Measurements from ENCODE around the gene ARHGAP40.

Gene ARHGAP40

GRCh38 chr20:38657390-38657789 is 55.8 kb downstream of the ARHGAP40 start:
- DNase-seq = no peak

GRCh38 chr20:38658879-38659596 is 57.4 kb downstream of the ARHGAP40 start:
- DNase-seq = peak; percentile 57

GRCh38 chr20:38659597-38659880 is 57.9 kb downstream of the ARHGAP40 start:
- no peak for DNase-seq

GRCh38 chr20:38660429-38660828 is 58.8 kb downstream of the ARHGAP40 start:
- DNase-seq = no peak

GRCh38 chr20:38663660-38664059 is 62.1 kb downstream of the ARHGAP40 start:
- no peak for DNase-seq

GRCh38 chr20:38664284-38664683 is 62.7 kb downstream of the ARHGAP40 start:
- DNase-seq = no peak

GRCh38 chr20:38665094-38665493 is 63.5 kb downstream of the ARHGAP40 start:
- no peak for DNase-seq

GRCh38 chr20:38665506-38666285 is 64.1 kb downstream of the ARHGAP40 start:
- DNase-seq = no peak

- no peak for DNase-seq
These were observed 65.9 kb downstream of the ARHGAP40 start for GRCh38 chr20:38667417-38667956.

GRCh38 chr20:38669688-38670087 is 68.1 kb downstream of the ARHGAP40 start:
- no peak for DNase-seq

- no peak for DNase-seq
These were observed 69.2 kb downstream of the ARHGAP40 start for GRCh38 chr20:38670786-38671185.

GRCh38 chr20:38671186-38671585 is 69.6 kb downstream of the ARHGAP40 start:
- DNase-seq = no peak

GRCh38 chr20:38671701-38672292 is 70.2 kb downstream of the ARHGAP40 start:
- no peak for DNase-seq

- DNase-seq = no peak
These were observed 70.9 kb downstream of the ARHGAP40 start for GRCh38 chr20:38672504-38672903.

GRCh38 chr20:38673261-38673660 is 71.7 kb downstream of the ARHGAP40 start:
- no peak for DNase-seq

- no peak for DNase-seq
These were observed 72.1 kb downstream of the ARHGAP40 start for GRCh38 chr20:38673725-38674091.

GRCh38 chr20:38674092-38674764 is 72.6 kb downstream of the ARHGAP40 start:
- no peak for DNase-seq

- DNase-seq = no peak
These were observed 73.1 kb downstream of the ARHGAP40 start for GRCh38 chr20:38674765-38675133.

GRCh38 chr20:38676576-38676975 is 75.0 kb downstream of the ARHGAP40 start:
- DNase-seq = no peak

- no peak for DNase-seq
These were observed 79.1 kb downstream of the ARHGAP40 start for GRCh38 chr20:38680500-38681306.

GRCh38 chr20:38685271-38685670 is 83.7 kb downstream of the ARHGAP40 start:
- DNase-seq = no peak

GRCh38 chr20:38685853-38686473 is 84.4 kb downstream of the ARHGAP40 start:
- DNase-seq = no peak

All from NCI-H748 treated with DMSO at 0.1 percent for 48 hours (cell line).